Astrocyte of the hippocampus (primary cell): ENCODE results near the gene DIAPH1.

Experiments
- DNase-seq: peaks from one replicate; pipeline ENCODE4 v3.0.0; 2011; ENCODE audit warnings: low read depth, low spot score

The DIAPH1 gene

DNA sequence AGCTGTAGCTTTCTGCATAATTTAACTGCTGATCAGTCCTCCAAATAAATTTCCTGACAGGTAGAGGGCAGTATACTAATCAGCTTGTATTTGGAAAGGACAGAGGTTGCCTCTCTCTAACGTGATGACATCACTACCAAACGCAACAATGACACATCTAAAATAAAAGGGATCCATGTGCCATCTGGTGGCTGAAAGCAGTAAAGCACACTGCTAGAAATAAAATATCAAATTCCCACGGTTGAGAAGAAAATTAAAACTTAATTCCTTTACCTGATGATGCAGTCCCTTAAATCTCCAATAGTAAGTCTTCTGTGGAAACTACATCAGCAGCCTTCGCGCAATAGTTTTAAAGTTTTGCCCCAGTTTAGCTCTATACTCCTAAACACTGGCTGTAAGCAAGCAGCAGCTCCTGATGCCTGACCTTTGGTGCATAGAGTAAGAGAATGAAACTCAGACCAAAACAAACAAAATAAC lies 54.5 kb downstream of the DIAPH1 start:
- peak; percentile 95 for DNase-seq

- DNase-seq, result peak; percentile 98
Measured at GRCh38 chr5:141560725-141561483, 57.9 kb downstream of the DIAPH1 start.

DNA sequence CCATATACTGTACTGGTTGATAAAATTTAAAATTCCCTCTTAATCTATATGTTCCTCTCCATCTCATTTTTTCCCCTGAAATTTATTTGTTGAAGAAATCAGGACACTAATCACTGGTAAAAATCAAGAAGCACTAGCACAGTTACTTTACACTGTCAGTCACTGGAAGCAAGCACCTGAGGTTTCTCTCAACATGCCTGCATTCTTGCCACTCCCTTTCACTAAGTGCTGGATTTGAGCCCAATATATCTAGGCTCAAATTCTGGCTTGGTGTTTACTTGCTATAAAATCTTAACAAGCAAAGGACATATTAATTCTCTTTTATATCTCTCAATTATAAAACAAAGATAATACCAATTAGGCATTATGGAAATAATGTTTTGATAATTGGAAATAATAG lies 58.6 kb downstream of the DIAPH1 start:
- DNase-seq, result peak; percentile 70

DNA sequence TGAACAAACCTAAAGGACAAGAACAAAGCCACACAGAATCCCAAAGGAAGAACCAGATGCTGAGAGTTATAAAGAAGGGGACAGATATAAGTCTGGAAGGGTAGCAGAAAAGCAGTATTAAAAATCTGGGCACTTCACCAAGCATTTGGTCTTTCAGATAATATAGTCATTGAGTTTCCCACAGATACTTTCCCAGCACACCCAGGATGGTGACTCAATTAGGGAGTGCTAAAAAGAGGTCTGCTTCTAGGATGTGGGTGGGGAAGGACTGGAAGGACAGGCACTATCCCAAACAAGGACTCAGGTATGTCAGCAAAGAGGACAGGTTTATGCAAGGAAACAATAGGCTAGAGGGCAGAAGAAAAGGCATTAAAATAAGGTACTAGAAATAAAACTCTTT lies 59.3 kb downstream of the DIAPH1 start:
- peak; percentile 59 for DNase-seq

- peak; percentile 17 for DNase-seq
Measured at GRCh38 chr5:141558150-141558549, 60.6 kb downstream of the DIAPH1 start.

GRCh38 chr5:141557681-141558136 lies 61.1 kb downstream of the DIAPH1 start:
- peak; percentile 96 for DNase-seq

DNA sequence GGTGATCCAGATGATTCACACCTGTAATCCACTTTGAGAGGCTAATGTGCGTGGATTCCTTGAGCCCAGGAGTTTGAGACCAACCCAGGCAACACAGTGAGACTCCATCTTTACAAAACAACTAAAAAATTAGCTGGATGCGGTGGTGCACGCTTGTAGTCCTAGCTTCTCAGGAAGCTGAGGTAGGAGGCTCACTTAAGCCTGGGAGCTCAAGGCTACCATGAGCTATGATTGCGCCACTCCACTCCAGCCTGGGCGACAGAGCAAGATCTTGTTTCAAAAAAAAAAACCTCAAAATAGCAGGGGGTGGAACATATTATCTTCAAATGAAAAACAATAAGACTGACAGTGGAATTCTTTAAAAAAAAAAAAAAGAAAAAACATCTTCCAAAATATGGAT lies 70.9 kb downstream of the DIAPH1 start:
- no peak for DNase-seq

DNA sequence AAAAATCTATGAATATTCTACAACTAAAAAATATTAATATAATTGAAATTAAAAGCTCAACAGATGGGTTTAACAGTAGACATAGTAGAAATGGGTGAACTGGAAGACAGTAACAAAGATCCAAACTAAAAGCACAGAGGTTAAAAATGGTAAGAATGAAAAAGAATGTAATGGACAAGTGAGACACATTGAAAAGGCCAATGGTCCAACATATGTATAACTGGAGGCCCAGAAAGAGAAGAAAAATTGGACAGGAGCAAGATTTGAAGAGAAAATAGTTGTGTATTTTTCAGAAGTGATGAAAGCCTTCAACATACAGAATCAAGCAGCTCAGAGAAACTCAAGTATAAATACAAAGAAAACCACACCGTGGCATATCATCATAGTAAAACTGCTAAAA lies 71.3 kb downstream of the DIAPH1 start:
- DNase-seq, result peak; percentile 28

GRCh38 chr5:141543053-141543452 lies 75.7 kb downstream of the DIAPH1 start:
- DNase-seq, result no peak

GRCh38 chr5:141534492-141535213 lies 84.1 kb downstream of the DIAPH1 start:
- DNase-seq, result no peak

DNA sequence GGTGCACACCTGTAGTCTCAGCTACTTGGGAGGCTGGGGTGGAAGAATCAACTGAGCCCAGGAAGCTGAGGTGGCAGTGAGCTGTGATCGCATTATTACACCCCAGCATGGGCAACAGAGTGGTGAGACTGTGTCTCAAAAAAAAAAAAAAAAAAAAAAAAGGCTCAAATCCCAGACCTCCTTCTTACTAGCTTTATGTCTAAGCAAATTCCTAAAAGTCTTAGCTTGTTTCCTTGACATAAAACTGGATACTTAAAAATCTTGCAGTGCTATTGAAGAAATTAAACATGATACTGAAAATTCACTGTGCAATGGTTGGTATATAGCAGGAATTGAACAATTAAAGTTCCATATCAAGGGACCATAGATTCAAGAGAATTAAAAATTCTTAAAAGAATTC lies 84.9 kb downstream of the DIAPH1 start:
- no peak for DNase-seq

- DNase-seq, result no peak
Measured at GRCh38 chr5:141532726-141533125, 86.1 kb downstream of the DIAPH1 start.

- DNase-seq, result no peak
Measured at GRCh38 chr5:141529873-141530272, 88.9 kb downstream of the DIAPH1 start.

DNA sequence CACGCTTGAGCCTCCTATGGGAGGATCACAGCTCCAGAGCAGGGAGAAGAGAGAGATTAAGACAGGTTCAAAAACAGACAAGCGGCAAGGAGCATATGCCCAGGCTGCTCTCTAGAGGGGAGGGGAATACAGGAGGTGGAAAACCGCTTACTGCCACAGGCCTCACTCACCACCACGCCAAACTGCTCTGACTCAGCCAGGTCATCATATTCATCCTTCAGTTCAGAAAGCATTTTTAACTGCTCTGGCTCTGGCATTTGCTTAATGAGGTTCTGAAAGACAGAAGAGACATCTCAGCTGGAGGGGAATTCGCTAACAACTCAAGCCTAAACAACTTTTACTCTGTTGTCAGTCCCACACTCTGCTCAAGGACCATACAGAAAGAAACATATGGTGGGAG lies 89.8 kb downstream of the DIAPH1 start:
- peak; percentile 68 for DNase-seq

DNA sequence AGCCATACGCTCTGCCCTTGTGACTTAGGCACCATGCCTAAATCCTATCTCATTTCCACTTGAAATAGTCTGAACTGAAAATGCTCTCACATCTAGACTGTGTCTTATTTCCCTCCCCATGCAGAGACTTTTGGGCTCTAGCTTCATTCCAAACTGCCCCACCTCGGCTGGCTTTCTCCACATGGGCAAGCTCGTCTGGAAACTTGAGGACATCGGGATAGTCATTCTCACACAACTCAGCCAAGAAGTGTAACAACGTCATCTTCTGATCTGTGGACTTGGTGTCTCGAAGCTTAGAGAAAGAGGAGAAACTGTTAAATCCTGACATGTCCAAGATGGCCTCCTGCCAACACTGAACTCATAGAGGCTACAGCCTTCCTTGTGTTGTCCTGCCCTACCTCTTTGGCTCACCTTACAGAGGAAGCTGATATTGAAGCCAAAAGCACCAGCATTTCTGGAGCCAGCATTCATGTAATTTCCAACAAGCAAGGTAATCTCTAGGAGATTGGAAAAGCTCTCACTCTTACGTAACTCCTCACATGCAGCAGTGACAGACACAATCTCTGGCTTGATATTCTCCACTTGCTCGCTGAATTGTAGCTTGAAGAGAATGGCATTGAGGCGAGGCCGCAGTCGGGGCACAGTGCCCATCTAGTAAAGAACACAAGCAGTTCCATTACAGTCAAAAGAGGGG lies 90.4 kb downstream of the DIAPH1 start:
- no peak for DNase-seq

DNA sequence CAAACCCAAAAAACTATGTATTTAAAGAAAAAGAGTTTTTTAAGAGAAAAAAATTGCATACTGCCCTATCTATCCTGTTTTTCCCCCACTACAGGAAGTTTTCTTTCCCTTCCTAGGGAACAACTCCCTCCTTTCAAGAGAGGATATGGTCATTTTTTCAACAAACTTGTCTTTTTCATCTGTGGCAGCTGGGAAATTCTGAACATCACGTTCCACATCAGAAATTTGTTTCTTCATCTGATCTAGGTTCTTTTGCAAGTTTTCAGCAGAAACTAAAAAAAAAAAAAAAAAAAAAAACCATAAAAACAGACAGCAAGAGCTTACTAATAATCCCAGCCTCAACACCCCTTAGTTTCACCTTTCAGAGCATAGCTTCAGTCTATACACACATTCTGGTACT lies 91.4 kb downstream of the DIAPH1 start:
- no peak for DNase-seq

GRCh38 chr5:141525653-141526052 lies 93.1 kb downstream of the DIAPH1 start:
- DNase-seq, result no peak

GRCh38 chr5:141524604-141525597 lies 93.9 kb downstream of the DIAPH1 start:
- peak; percentile 98 for DNase-seq

DNA sequence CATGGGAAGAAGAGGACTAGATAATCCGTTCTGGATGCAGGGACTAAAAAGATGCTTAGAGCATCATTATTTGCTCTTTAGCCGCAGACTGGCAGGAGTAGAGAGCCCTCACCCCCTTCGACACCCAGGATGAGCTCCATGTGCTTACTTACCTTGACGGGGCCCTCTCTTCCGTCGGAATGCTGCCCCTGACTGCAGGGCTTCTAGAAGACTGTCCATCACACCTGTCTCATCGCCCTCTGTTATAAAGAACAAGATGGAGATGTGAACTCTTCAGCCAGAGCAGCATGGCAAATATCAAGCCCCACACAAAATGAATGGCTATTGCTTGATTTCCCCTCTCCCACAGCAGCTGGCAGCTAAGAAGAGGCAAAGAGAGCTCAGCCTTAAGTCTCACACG lies 94.8 kb downstream of the DIAPH1 start:
- no peak for DNase-seq

- no peak for DNase-seq
Measured at GRCh38 chr5:141522301-141522700, 96.5 kb downstream of the DIAPH1 start.

GRCh38 chr5:141521244-141521781 lies 97.5 kb downstream of the DIAPH1 start:
- DNase-seq, result peak; percentile 96
